Vagina (tissue), 2 donors: ENCODE measurements around the gene NOB1.

Experiments
- POLR2A ChIP-seq, 2 donors: fragments of 450-650 bp; IDR thresholded peaks; one replicate each; pipeline ENCODE4 v1.6.1; 2017; ENCODE audit warnings: antibody characterized with exemption in 2 of 2, mild to moderate bottlenecking in 2 of 2, moderate library complexity in 2 of 2
- TF ChIP-seq, protein P1 (sequence below), 3 experiments: fragments of 450-650 bp in 2 of 3; fragments of 200-600 bp in 1 of 3; sonication (generic) in 1 of 3; IDR thresholded peaks; one replicate each; pipeline ENCODE4 v1.5.1; 2017 to 2019; ENCODE audit warnings: antibody characterized with exemption in 3 of 3, mild to moderate bottlenecking in 2 of 3, moderate library complexity in 2 of 3

DNA sequence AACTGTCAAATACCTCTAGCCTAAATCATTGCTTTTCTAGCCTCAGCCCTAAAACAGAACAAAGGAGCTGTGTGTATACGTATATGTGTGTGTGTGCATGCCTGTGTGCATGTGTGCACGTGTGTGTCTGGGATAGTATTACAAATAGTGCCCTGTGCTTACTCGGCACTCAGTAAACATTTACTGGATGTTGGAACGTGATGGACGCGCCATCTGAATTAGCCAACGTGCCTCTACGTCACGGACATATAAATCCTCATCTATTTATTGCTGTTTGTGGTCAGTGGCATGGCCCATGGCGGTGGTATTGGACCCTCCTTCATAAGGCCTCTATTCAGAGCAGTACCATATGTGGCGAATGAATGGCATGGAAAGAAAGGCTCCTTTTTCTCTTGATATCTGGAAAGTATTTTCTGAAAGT is 44.9 kb upstream of the NOB1 start:
- TF ChIP-seq, protein P1, sequence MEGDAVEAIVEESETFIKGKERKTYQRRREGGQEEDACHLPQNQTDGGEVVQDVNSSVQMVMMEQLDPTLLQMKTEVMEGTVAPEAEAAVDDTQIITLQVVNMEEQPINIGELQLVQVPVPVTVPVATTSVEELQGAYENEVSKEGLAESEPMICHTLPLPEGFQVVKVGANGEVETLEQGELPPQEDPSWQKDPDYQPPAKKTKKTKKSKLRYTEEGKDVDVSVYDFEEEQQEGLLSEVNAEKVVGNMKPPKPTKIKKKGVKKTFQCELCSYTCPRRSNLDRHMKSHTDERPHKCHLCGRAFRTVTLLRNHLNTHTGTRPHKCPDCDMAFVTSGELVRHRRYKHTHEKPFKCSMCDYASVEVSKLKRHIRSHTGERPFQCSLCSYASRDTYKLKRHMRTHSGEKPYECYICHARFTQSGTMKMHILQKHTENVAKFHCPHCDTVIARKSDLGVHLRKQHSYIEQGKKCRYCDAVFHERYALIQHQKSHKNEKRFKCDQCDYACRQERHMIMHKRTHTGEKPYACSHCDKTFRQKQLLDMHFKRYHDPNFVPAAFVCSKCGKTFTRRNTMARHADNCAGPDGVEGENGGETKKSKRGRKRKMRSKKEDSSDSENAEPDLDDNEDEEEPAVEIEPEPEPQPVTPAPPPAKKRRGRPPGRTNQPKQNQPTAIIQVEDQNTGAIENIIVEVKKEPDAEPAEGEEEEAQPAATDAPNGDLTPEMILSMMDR (IDR thresholded peaks at IDR 0.05): no peak
- TF ChIP-seq POLR2A (IDR thresholded peaks at IDR 0.05): no peak
